HG02870 (cell line): Measurements from ENCODE around the gene TM4SF1.
A peak's percentile ranks its signal among the peaks of the same experiment; 100 is the strongest.
"Not testable (repeated sequence)": the region's sequence is repeated elsewhere in the genome, so short reads cannot be mapped to it uniquely, and the experiment has no call there.

Experiments
- ATAC-seq: cut with Tn5 transposase; IDR thresholded peaks from one replicate; pipeline ENCODE4 v1.9.1; 2021; ENCODE audit warnings: mild to moderate bottlenecking, moderate library complexity; ENCODE audit not compliant: unreplicated experiment

TM4SF1 gene

GRCh38 chr3:149352556-149352955, 24.9 kb downstream of the TM4SF1 start:
- peak; percentile 94 for ATAC-seq

DNA sequence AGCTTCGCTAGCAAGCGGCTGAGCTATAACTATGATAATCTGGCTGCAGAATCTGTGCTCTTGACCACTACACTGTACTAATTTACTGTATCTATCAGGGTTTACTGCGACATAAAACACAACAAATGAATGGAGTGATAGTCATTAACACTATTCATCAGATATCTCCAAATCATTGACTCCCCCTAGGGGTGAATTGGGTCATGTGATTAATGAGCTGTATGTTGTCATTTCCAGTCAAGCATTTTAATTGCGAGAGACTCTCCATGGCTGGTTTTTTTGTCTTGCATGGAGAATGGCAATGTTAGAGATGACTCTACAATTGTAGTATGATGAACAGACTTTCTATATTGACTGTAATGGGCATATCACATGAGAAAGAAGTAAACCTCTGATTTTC, 33.5 kb downstream of the TM4SF1 start:
- no peak for ATAC-seq

- ATAC-seq, result no peak
These were observed 34.8 kb downstream of the TM4SF1 start for GRCh38 chr3:149342413-149343380.

DNA sequence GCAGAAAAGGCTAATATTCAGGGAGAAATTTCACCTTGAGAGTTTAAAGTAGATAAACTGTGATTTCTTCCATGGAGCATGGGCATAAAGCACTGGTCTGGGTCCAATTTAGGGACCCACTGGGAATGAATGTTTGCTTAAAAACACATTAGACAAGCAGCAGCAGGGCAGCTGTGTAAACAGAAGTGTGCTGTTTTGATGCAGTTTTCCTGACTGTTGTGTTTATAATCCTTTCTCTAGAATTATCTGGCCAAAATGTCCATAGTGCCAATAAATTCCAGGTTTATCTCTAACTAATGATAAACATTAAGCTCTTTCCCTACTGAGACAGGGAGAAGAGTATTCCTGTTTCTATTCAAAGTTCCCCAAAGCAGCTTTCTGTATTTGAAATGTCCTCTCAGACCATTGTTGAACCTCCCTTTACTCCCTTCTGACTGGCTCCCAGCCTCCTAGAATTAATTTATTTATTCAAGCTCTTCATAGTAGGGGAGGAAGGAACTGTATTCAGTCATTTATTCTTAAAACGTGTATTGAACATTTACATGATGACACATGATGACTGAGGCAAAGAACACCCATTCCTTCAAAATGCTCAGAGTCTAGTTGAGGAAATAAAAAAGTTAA, 37.0 kb downstream of the TM4SF1 start:
- ATAC-seq, result no peak

DNA sequence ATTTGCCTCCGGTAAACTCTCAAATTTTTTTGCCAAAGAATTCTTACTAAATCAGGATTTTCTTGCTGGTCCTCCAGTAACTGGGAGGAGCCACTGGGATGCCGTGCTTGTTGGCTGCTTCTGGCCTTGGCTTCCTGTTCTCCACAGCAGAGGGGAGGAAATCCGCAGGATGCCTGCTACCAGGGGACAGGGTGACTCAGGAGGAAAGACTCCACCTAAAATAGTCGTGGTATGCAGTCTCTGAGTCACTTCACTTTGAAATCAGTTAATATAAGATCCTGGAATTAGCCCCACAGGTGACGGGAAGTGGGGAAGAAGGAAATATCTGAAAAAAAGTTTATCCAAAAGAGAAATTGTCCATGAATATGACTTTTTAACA, 37.5 kb downstream of the TM4SF1 start:
- no peak for ATAC-seq

- not testable (repeated sequence) for ATAC-seq
These were observed 40.0 kb downstream of the TM4SF1 start for GRCh38 chr3:149337486-149337885.

DNA sequence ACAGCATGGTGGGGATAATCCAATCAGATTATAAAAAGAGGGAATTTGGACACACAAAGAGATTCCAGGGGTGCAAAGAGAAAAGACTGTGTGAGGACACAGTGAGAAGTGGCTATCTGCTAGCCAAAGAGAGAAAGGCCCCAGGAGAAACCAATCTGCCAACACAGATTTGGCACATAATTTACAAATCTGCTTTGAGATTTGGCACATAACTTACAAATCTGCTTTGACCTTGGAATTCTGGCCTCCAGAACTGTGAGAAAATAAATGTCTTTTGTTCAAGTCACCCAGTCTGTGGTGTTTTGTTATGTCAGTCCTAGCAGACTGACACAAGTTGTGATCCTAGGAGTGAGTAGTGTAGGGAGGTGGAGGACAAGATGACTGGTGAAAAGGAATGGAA, 40.5 kb downstream of the TM4SF1 start:
- ATAC-seq, result no peak

DNA sequence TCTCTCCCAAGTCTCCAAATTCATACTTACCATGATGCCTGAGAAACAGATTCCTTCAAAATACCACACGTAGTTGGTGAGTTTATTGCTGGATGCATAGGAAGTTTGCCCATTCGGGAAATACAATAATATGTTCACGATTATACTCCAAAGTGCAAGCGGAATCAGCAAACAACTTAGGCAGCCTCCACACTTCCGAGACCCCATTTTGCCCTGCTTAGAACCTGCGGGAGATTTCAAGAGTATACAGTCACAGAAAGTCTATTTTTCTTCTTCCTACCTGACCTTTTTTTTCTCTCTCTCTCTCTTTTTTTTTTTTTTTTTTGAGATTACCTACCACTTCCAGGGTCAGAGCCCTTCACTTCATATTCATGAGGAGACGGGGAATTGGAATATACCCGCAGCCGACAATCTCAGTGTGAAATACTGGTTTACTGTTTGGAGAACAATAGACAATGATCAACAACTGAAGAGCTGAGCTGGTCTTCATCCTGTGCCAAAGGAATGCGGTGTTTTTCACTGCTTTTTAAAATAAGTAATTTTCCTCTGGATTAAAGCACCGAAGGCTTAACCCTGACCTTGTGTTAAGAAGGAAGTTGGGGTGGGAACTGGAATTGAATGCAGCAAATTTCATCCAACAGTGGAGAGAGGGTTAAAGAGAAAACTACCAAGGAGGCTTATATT, 44.1 kb downstream of the TM4SF1 start, which contains the start of gene TM4SF18:
TSS of gene TM4SF18 (minus strand) at position 461 of the 684 bp plus-strand sequence. CDS start at position 207, 254 bp downstream.
- ATAC-seq, result no peak

DNA sequence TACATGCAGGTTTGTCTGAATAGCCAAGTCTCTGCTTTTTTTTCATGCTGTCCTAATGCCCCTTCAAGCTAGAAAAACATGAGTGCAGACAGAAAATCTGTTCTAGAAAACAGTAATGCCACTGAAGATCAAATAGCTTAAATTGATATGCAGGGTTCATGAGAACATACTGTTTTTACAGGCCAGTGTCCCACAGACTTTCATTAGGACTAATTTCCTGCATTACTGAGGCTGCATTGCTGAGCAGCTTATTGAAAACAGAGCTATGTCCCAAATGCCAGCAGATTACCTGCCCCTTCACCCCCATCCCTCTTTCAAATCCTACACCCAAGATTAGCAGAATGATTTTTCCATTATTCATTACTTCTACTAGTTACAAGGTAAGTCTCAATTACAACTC, 44.7 kb downstream of the TM4SF1 start:
- no peak for ATAC-seq

DNA sequence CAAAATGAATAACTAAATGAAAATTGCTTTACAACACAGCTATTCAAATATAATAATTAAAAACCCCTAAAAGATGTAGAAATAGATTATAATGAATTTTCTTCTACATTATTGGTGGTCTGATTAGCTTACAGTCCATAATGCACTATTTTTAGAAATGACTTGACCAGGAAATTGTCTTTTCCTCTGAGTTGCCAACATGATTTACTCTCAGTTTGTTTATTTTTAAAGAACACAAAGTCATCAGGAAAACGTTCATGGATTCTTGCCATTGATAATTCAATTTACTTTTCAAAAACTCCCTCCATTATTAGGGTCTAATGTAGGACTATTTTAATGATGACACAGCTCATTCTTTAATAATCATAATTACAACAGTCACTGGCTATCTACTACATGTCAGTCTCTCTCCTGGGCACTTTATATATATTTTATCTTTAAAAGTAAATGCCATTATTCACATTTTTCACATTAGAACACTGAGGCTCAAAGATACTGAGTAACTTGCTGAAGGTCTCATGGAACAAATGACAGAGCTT, 45.2 kb downstream of the TM4SF1 start:
- ATAC-seq, result no peak

DNA sequence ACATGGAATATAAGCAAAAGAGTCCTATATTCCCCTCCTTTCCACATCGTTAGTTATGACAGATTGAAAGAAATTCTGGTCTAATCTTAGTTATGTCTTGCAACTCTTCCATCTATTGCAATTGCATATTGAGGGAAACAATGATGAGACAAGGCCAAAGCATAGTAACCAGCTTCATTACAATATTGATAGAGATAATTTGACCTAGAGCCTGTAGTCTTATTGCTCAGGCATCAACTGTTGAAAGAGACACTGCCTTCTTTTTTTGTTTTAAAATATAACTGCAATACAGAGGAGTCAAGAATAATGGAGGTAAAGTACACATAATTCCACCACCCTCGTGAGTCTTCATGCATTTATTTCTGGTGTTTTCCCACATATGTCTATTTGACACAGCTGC, 46.1 kb downstream of the TM4SF1 start:
- ATAC-seq, result no peak

GRCh38 chr3:149330609-149331331, 46.7 kb downstream of the TM4SF1 start:
- ATAC-seq, result no peak

- ATAC-seq, result no peak
These were observed 50.3 kb downstream of the TM4SF1 start for GRCh38 chr3:149327156-149327555.

DNA sequence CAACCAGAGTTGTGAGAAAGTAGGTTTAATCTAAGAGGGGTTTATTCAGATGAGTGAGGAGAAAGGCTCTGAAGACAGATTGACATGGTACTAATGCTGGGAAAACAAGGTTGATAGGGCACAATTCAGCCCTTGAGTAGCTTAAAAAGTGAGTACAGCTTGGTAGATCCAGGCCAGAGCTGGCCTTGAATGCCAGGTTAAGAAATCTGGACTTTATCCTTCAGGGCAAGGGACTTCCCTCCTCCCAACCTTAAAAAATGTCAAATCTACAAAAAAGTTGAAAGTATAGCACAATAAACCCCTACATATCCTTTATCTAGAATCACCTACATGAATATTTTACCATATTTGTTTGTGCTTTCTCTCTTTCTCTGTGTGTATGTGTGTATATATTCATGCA, 51.9 kb downstream of the TM4SF1 start:
- no peak for ATAC-seq

DNA sequence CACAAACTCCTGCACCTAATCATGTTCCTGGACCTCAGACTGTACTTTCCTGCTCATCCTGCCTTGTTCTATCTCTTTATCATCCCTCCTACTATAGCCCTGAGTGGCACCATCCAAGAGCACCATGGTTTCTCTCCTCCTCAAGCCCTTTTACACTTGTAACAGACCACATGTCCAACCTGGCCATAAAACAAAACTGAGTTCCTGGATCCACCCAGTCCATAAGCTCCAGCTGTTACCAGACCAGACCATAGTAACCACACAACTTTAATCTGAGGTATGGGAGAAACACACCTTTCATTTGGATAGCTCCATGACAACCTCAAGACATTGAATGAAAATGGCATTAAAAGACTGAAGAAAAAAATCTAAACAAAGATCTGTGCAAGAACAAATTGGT, 53.1 kb downstream of the TM4SF1 start:
- ATAC-seq, result no peak

DNA sequence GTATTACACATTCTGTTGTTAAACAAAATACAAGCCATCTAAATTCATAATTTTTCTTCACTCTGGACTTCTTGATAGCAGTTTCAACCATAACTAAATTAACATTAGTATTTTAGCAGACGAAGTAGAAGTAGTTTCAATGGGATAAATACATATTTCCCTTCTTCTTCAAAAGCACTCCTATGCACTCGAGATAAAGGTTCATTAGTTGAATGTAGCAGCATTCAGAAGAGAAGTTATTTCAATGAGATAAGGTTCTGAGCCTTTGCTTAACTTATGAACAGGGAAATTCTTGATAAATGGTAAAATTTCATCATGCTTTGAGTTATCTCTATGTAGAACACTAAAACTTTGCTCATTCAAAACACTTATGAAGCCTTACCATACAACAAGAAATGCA, 55.8 kb downstream of the TM4SF1 start:
- no peak for ATAC-seq

GRCh38 chr3:149321136-149321535, 56.3 kb downstream of the TM4SF1 start:
- ATAC-seq, result no peak

- no peak for ATAC-seq
These were observed 57.7 kb downstream of the TM4SF1 start for GRCh38 chr3:149319750-149320149.
